Activated naive CD4-positive, alpha-beta T cell treated with anti-CD3 and anti-CD28 coated beads, Interleukin-2, amount 10 ng/mL, durations not matched to agents 7 days and 5 days (primary cell): ENCODE results near the gene SIGLEC11.
"Not testable (repeated sequence)": the region's sequence is repeated elsewhere in the genome, so short reads cannot be mapped to it uniquely, and the experiment has no call there.

Experiments
- CTCF ChIA-PET: fragments of 350-600 bp; sonication (Branson Sonifier 250); formaldehyde crosslinking; loops from one replicate; lab custom pipeline; 2021; ENCODE audit warnings: antibody characterized with exemption; lab: Charles Lee
- DNase-seq: peaks from one replicate; pipeline ENCODE4 v3.0.0-alpha.2; 2020
- H3K27ac Mint-ChIP-seq: one replicate; pipeline ENCODE4 v1.8.0; 2021; ENCODE audit warnings: mild to moderate bottlenecking, moderate library complexity, mixed read lengths
- H3K27me3 Mint-ChIP-seq: one replicate; pipeline ENCODE4 v1.8.0; 2021; ENCODE audit warnings: mild to moderate bottlenecking, mixed read lengths
- H3K36me3 Mint-ChIP-seq: one replicate; pipeline ENCODE4 v1.8.0; 2021; ENCODE audit warnings: mixed read lengths
- H3K4me1 Mint-ChIP-seq: one replicate; pipeline ENCODE4 v1.8.0; 2021; ENCODE audit warnings: mixed read lengths
- H3K4me3 Mint-ChIP-seq: one replicate; pipeline ENCODE4 v1.8.0; 2021; ENCODE audit warnings: mild to moderate bottlenecking, moderate library complexity, mixed read lengths
- H3K9me3 Mint-ChIP-seq: one replicate; pipeline ENCODE4 v1.8.0; 2021; ENCODE audit warnings: mixed read lengths

Gene SIGLEC11

GRCh38 chr19:49975051-49975450, 14.1 kb upstream of the SIGLEC11 start:
- DNase-seq, result no peak
- Mint-ChIP-seq H3K9me3 (no peaks in the 10 kb centered on the region), H3K27ac (no peak overlapping the region), H3K4me1 (no peaks in the 10 kb centered on the region), H3K36me3 (peaks cover 2% of the 10 kb centered on the region), H3K27me3 (peaks cover 5% of the 10 kb centered on the region), H3K4me3 (no peak overlapping the region)
- CTCF ChIA-PET, result interaction anchor here (1.5 kb wide), 1 partner anchor 37 kb away, joined by 4 read pairs; no protein-coding TSS in a partner anchor

- CTCF ChIA-PET, result no interaction called here
- H3K36me3 Mint-ChIP-seq, result peaks cover 2% of the 10 kb centered on the region
These were observed 13.0 kb upstream of the SIGLEC11 start for GRCh38 chr19:49973987-49974386.

GRCh38 chr19:49972841-49973240, 11.9 kb upstream of the SIGLEC11 start:
- H3K27me3 Mint-ChIP-seq, result peaks cover 10% of the 10 kb centered on the region
- CTCF ChIA-PET, result no interaction called here
- no peak for DNase-seq
- H3K4me3 Mint-ChIP-seq, result no peak overlapping the region
- peaks cover 2% of the 10 kb centered on the region for H3K36me3 Mint-ChIP-seq
- no peaks in the 10 kb centered on the region for H3K9me3 Mint-ChIP-seq
- H3K27ac Mint-ChIP-seq, result no peak overlapping the region
- H3K4me1 Mint-ChIP-seq, result no peaks in the 10 kb centered on the region

More at GRCh38 chr19:49973987-49974386, 13.0 kb upstream of the SIGLEC11 start:
- no peaks in the 10 kb centered on the region for H3K4me1 Mint-ChIP-seq
- H3K9me3 Mint-ChIP-seq, result no peaks in the 10 kb centered on the region
- DNase-seq, result no peak
- H3K27ac Mint-ChIP-seq, result no peak overlapping the region
- H3K4me3 Mint-ChIP-seq, result no peak overlapping the region
- H3K27me3 Mint-ChIP-seq, result peaks cover 9% of the 10 kb centered on the region

- Mint-ChIP-seq H3K27ac (no peak overlapping the region), H3K27me3 (peaks cover 10% of the 10 kb centered on the region), H3K9me3 (no peaks in the 10 kb centered on the region), H3K36me3 (peaks cover 2% of the 10 kb centered on the region), H3K4me1 (no peaks in the 10 kb centered on the region), H3K4me3 (no peak overlapping the region)
- DNase-seq, result no peak
- CTCF ChIA-PET, result no interaction called here
These were observed 11.0 kb upstream of the SIGLEC11 start for GRCh38 chr19:49971991-49972411.

- H3K9me3 Mint-ChIP-seq, CTCF ChIA-PET, DNase-seq, H3K4me3 Mint-ChIP-seq, H3K36me3 Mint-ChIP-seq, H3K27ac Mint-ChIP-seq, H3K4me1 Mint-ChIP-seq: not testable (repeated sequence)
- H3K27me3 Mint-ChIP-seq, result peaks cover 18% of the 10 kb centered on the region
These were observed 8.4 kb upstream of the SIGLEC11 start for GRCh38 chr19:49969355-49969754.

GRCh38 chr19:49968279-49968922, 7.4 kb upstream of the SIGLEC11 start:
- Mint-ChIP-seq H3K4me3 (no peak overlapping the region), H3K4me1 (no peaks in the 10 kb centered on the region), H3K9me3 (no peaks in the 10 kb centered on the region), H3K27me3 (peaks cover 16% of the 10 kb centered on the region), H3K36me3 (no peaks in the 10 kb centered on the region), H3K27ac (no peak overlapping the region)
- no peak for DNase-seq
- CTCF ChIA-PET, result no interaction called here

GRCh38 chr19:49959892-49960291, 1.1 kb downstream of the SIGLEC11 start:
- H3K36me3 Mint-ChIP-seq, H3K9me3 Mint-ChIP-seq, H3K4me3 Mint-ChIP-seq, CTCF ChIA-PET, DNase-seq, H3K27me3 Mint-ChIP-seq, H3K4me1 Mint-ChIP-seq, H3K27ac Mint-ChIP-seq: not testable (repeated sequence)

GRCh38 chr19:49958596-49958995, 2.4 kb downstream of the SIGLEC11 start:
- CTCF ChIA-PET, H3K4me1 Mint-ChIP-seq: not testable (repeated sequence)

GRCh38 chr19:49958144-49958543, 2.8 kb downstream of the SIGLEC11 start:
- H3K4me3 Mint-ChIP-seq, CTCF ChIA-PET, H3K4me1 Mint-ChIP-seq, H3K9me3 Mint-ChIP-seq, H3K36me3 Mint-ChIP-seq, DNase-seq, H3K27ac Mint-ChIP-seq: not testable (repeated sequence)
- H3K27me3 Mint-ChIP-seq, result peaks cover 18% of the 10 kb centered on the region

More at GRCh38 chr19:49958596-49958995, 2.4 kb downstream of the SIGLEC11 start:
- H3K4me3 Mint-ChIP-seq, DNase-seq, H3K9me3 Mint-ChIP-seq, H3K27ac Mint-ChIP-seq, H3K36me3 Mint-ChIP-seq: not testable (repeated sequence)
- peaks cover 14% of the 10 kb centered on the region for H3K27me3 Mint-ChIP-seq

GRCh38 chr19:49957262-49957915, 3.6 kb downstream of the SIGLEC11 start:
- H3K9me3 Mint-ChIP-seq, result no peaks in the 10 kb centered on the region
- no peaks in the 10 kb centered on the region for H3K36me3 Mint-ChIP-seq
- no peak overlapping the region for H3K4me3 Mint-ChIP-seq
- no peak overlapping the region for H3K27ac Mint-ChIP-seq
- CTCF ChIA-PET, result interaction anchor here (0.7 kb wide), 1 partner anchor 1097 kb away, joined by 3 read pairs; no protein-coding TSS in a partner anchor
- H3K4me1 Mint-ChIP-seq, result no peaks in the 10 kb centered on the region
- DNase-seq, result no peak
- H3K27me3 Mint-ChIP-seq, result peaks cover 23% of the 10 kb centered on the region

- CTCF ChIA-PET, result no interaction called here
- Mint-ChIP-seq H3K27ac (no peak overlapping the region), H3K36me3 (no peaks in the 10 kb centered on the region), H3K9me3 (no peaks in the 10 kb centered on the region), H3K27me3 (peaks cover 30% of the 10 kb centered on the region), H3K4me1 (no peaks in the 10 kb centered on the region), H3K4me3 (no peak overlapping the region)
- DNase-seq, result no peak
These were observed 4.9 kb downstream of the SIGLEC11 start for GRCh38 chr19:49956115-49956495.

GRCh38 chr19:49954933-49955332, 6.0 kb downstream of the SIGLEC11 start:
- no peaks in the 10 kb centered on the region for H3K9me3 Mint-ChIP-seq
- DNase-seq, result no peak
- H3K27me3 Mint-ChIP-seq, result peaks cover 31% of the 10 kb centered on the region
- H3K4me1 Mint-ChIP-seq, result no peaks in the 10 kb centered on the region
- no peaks in the 10 kb centered on the region for H3K36me3 Mint-ChIP-seq
- no peak overlapping the region for H3K27ac Mint-ChIP-seq
- CTCF ChIA-PET, result interaction anchor here (1.6 kb wide), 1 partner anchor 17 kb away, joined by 11 read pairs; no protein-coding TSS in a partner anchor
- H3K4me3 Mint-ChIP-seq, result no peak overlapping the region

- H3K27me3 Mint-ChIP-seq, result peaks cover 34% of the 10 kb centered on the region
- no peak overlapping the region for H3K4me3 Mint-ChIP-seq
- no peak overlapping the region for H3K27ac Mint-ChIP-seq
- no peak for DNase-seq
- no peaks in the 10 kb centered on the region for H3K9me3 Mint-ChIP-seq
- H3K36me3 Mint-ChIP-seq, result no peaks in the 10 kb centered on the region
- CTCF ChIA-PET, result interaction anchor here (1.1 to 1.6 kb wide), 4 partner anchors 16 to 182 kb away, joined by 3 to 11 read pairs (median 3); no protein-coding TSS in a partner anchor
- no peaks in the 10 kb centered on the region for H3K4me1 Mint-ChIP-seq
These were observed 6.7 kb downstream of the SIGLEC11 start for GRCh38 chr19:49954092-49954829.

GRCh38 chr19:49953416-49953815, 7.6 kb downstream of the SIGLEC11 start:
- H3K36me3 Mint-ChIP-seq, result no peaks in the 10 kb centered on the region
- no peak overlapping the region for H3K4me3 Mint-ChIP-seq
- CTCF ChIA-PET, result interaction anchor here (1.1 to 1.6 kb wide), 4 partner anchors 15 to 182 kb away, joined by 3 to 11 read pairs (median 3); no protein-coding TSS in a partner anchor
- H3K4me1 Mint-ChIP-seq, result no peaks in the 10 kb centered on the region
- no peak overlapping the region for H3K27ac Mint-ChIP-seq
- DNase-seq, result no peak
- H3K9me3 Mint-ChIP-seq, result no peaks in the 10 kb centered on the region
- peaks cover 34% of the 10 kb centered on the region for H3K27me3 Mint-ChIP-seq
